PC-3 (cell line): ENCODE results near the gene AKAP13. TPM values are rescaled to one million over a fixed set of nuclear protein-coding genes. Genes with fewer than 3 reads are reported as not detected.
"Not testable (repeated sequence)": the region's sequence is repeated elsewhere in the genome, so short reads cannot be mapped to it uniquely, and the experiment has no call there.

Experiments used
- ATAC-seq: fragments of 200-7000 bp; cut with Tn5 transposase; 2 replicates; pipeline ENCODE4 v1.9.1; 2020; ENCODE audit warnings: mild to moderate bottlenecking, moderate library complexity
- BruUV-seq: library from RNA; stranded (reverse); fragments of 400-500 nt; replicated peaks from 2 replicates; lab custom pipeline; 2021; lab: Mats Ljungman, UMichigan
- CTCF ChIA-PET: fragments of 300-600 bp; sonication (Branson Sonifier 250); formaldehyde crosslinking; loops from one replicate; lab custom pipeline; 2022; ENCODE audit warnings: antibody characterized with exemption; lab: Charles Lee
- POLR2A ChIA-PET: fragments of 300-600 bp; sonication (Branson Sonifier 250); formaldehyde crosslinking; loops from one replicate; lab custom pipeline; 2022; ENCODE audit warnings: antibody characterized with exemption; ENCODE audit not compliant: unreplicated experiment; lab: Charles Lee
- DNase-seq: peaks from one replicate; pipeline ENCODE4 v3.0.0-alpha.2; 2015
- H2AFZ ChIP-seq: fragments of 300-600 bp; sonication (generic); 2 replicates; pipeline ENCODE4 v1.6.0; 2016; ENCODE audit warnings: antibody characterized with exemption, low read length
- H3F3A ChIP-seq: fragments of 300-600 bp; sonication (generic); one replicate; pipeline ENCODE4 v1.6.0; 2017; ENCODE audit warnings: antibody characterized with exemption, low read length, control low read depth, mild to moderate bottlenecking; ENCODE audit not compliant: unreplicated experiment
- H3K27ac ChIP-seq: fragments of 300-600 bp; sonication (generic); 2 replicates; pipeline ENCODE4 v1.5.1; 2016; ENCODE audit warnings: mild to moderate bottlenecking, low read length
- H3K27me3 ChIP-seq: fragments of 300-600 bp; sonication (generic); 2 replicates; pipeline ENCODE4 v1.6.1; 2016; ENCODE audit warnings: low read length, mixed read lengths
- H3K36me3 ChIP-seq: fragments of 300-600 bp; sonication (generic); 2 replicates; pipeline ENCODE4 v1.6.1; 2016; ENCODE audit warnings: low read depth, mixed run types, low read length, mixed read lengths
- H3K4me1 ChIP-seq: fragments of 300-600 bp; sonication (generic); 2 replicates; pipeline ENCODE4 v1.5.1; 2016; ENCODE audit warnings: low read length; ENCODE audit not compliant: insufficient read depth
- H3K4me2 ChIP-seq: fragments of 300-600 bp; sonication (generic); 2 replicates; pipeline ENCODE4 v1.6.0; 2016; ENCODE audit warnings: low read length
- H3K4me3 ChIP-seq: fragments of 300-600 bp; sonication (generic); 2 replicates; pipeline ENCODE4 v1.5.1; 2016; ENCODE audit warnings: mild to moderate bottlenecking, low read length, mixed read lengths
- H3K79me2 ChIP-seq: fragments of 300-600 bp; sonication (generic); 2 replicates; pipeline ENCODE4 v1.6.1; 2017; ENCODE audit warnings: low read length, mixed read lengths
- H3K9ac ChIP-seq: fragments of 300-600 bp; sonication (generic); 2 replicates; pipeline ENCODE4 v1.6.0; 2016; ENCODE audit warnings: mild to moderate bottlenecking, low read length
- H3K9me2 ChIP-seq: fragments of 300-600 bp; sonication (generic); replicated peaks from 2 replicates; pipeline ENCODE4 v1.6.1; 2016; ENCODE audit warnings: mixed run types, low read length, mixed read lengths
- H3K9me3 ChIP-seq: fragments of 300-600 bp; sonication (generic); 2 replicates; pipeline ENCODE4 v1.6.1; 2016; ENCODE audit warnings: low read length, mixed read lengths
- H4K20me1 ChIP-seq: fragments of 300-600 bp; sonication (generic); 2 replicates; pipeline ENCODE4 v1.6.1; 2016; ENCODE audit warnings: low read length, mixed read lengths
- EZH2 ChIP-seq: fragments of 300-600 bp; sonication (generic); IDR thresholded peaks from one replicate; pipeline ENCODE4 v1.6.1; 2017; ENCODE audit warnings: antibody characterized with exemption, mild to moderate bottlenecking, low read length; ENCODE audit not compliant: unreplicated experiment
- EZH2phosphoT487 ChIP-seq: fragments of 300-600 bp; sonication (generic); IDR thresholded peaks from 2 replicates; pipeline ENCODE4 v1.6.1; 2018; ENCODE audit warnings: mild to moderate bottlenecking, antibody characterized with exemption, low read length, borderline replicate concordance
- intact Hi-C: fragments of 100-400 bp; cut with micrococcal nuclease; formaldehyde crosslinking; loops from 2 replicates; pipeline ENCODE4 v1.9.0; 2023
- total RNA-seq: library from RNA; depleted of rRNA; stranded (reverse); fragments of >200 nt; gene quantifications from 2 replicates; pipeline ENCODE4 v1.2.3, GENCODE V29; 2014
- TF ChIP-seq, protein P1 (sequence below): fragments of 300-600 bp; sonication (generic); conservative IDR thresholded peaks from 2 replicates; pipeline ENCODE4 v1.5.1; 2017; ENCODE audit warnings: antibody characterized with exemption, low read depth, mild to moderate bottlenecking, low read length

The AKAP13 gene
- total RNA-seq, 1 experiment from 2014 or later = 36.8 TPM

DNA sequence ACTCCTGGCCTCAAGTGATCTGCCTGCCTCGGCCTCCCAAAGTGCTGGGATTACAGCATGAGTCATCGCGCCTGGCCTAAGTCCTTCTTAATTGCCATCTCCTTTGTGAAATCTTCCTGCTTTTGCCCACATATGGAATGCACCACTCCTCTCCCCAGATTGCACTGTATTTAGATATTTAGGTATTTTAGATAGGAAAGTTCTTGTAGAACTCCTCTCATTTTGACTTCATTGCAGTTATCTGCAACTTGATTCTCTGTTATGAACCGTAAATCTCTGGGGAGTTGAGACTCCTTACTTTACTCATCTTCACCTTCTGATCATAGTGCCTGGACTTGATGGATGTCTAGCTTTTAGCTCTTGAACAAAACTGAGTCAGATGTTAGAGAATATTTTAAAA lies 150.7 kb downstream of the AKAP13 start:
- no TSS peak for BruUV-seq

DNA sequence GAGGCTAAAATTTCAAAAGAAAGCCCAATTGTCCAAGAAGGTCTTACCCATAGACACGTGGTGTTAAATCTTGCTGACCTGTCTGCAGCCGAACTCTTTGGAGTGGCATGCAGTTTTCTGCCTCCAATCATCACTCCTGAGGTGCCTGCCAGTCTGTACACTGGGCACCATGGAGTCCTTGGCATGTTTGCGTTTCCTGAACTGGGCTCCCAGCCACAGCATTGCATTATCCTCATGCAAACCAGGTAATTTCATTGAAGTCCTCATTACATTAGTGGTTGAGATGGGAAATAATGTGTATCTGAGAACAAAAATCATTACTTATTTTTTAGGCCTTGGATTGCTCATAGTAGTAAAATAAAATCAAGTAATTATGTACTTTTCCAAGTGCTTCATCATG lies 152.3 kb downstream of the AKAP13 start:
- no peak for ATAC-seq
- Histone ChIP-seq H3K79me2 (no peaks in the 10 kb centered on the region), H3K27me3 (no peaks in the 10 kb centered on the region), H3K36me3 (peaks cover 4% of the 10 kb centered on the region; the same call in 1 of the 2 replicates), H3K27ac (no peak overlapping the region), H3K4me3 (no peak overlapping the region), H4K20me1 (no peaks in the 10 kb centered on the region), H3K9me3 (no peaks in the 10 kb centered on the region), H3F3A (no peaks in the 10 kb centered on the region), H2AFZ (no peak overlapping the region), H3K4me1 (no peaks in the 10 kb centered on the region), H3K9ac (no peak overlapping the region), H3K9me2 (no peaks in the 10 kb centered on the region), H3K4me2 (no peak overlapping the region)
- TF ChIP-seq, protein P1, sequence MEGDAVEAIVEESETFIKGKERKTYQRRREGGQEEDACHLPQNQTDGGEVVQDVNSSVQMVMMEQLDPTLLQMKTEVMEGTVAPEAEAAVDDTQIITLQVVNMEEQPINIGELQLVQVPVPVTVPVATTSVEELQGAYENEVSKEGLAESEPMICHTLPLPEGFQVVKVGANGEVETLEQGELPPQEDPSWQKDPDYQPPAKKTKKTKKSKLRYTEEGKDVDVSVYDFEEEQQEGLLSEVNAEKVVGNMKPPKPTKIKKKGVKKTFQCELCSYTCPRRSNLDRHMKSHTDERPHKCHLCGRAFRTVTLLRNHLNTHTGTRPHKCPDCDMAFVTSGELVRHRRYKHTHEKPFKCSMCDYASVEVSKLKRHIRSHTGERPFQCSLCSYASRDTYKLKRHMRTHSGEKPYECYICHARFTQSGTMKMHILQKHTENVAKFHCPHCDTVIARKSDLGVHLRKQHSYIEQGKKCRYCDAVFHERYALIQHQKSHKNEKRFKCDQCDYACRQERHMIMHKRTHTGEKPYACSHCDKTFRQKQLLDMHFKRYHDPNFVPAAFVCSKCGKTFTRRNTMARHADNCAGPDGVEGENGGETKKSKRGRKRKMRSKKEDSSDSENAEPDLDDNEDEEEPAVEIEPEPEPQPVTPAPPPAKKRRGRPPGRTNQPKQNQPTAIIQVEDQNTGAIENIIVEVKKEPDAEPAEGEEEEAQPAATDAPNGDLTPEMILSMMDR = no peak
- no peak for TF ChIP-seq EZH2
- TF ChIP-seq EZH2phosphoT487 = no peak
- no TSS peak for BruUV-seq
- ChIA-PET CTCF (no interaction called here), POLR2A (no interaction called here)
- DNase-seq = no peak
- intact Hi-C loops = no loop called here

More for the DNA sequence above, 150.7 kb downstream of the AKAP13 start:
- H3K9ac ChIP-seq = no peak overlapping the region
- DNase-seq = no peak
- no peaks in the 10 kb centered on the region for H3K9me2 ChIP-seq
- TF ChIP-seq, protein P1 = no peak
- TF ChIP-seq EZH2phosphoT487 (no peak), EZH2 (no peak)
- no peaks in the 10 kb centered on the region for H3K9me3 ChIP-seq
- H3K27ac ChIP-seq = no peak overlapping the region
- POLR2A ChIA-PET = no interaction called here
- CTCF ChIA-PET = interaction anchor here (0.6 kb wide), 1 partner anchor 36 kb away, joined by 11 read pairs; no protein-coding TSS in a partner anchor
- no peaks in the 10 kb centered on the region for H3K79me2 ChIP-seq
- no peak overlapping the region for H3K4me3 ChIP-seq
- H3K27me3 ChIP-seq = no peaks in the 10 kb centered on the region
- peaks cover 4% of the 10 kb centered on the region; the same call in 1 of the 2 replicates for H3K36me3 ChIP-seq
- H3K4me1 ChIP-seq = no peaks in the 10 kb centered on the region
- H2AFZ ChIP-seq = no peak overlapping the region
- intact Hi-C loops = no loop called here
- no peaks in the 10 kb centered on the region for H3F3A ChIP-seq
- H3K4me2 ChIP-seq = no peak overlapping the region
- no peak for ATAC-seq
- no peaks in the 10 kb centered on the region for H4K20me1 ChIP-seq

DNA sequence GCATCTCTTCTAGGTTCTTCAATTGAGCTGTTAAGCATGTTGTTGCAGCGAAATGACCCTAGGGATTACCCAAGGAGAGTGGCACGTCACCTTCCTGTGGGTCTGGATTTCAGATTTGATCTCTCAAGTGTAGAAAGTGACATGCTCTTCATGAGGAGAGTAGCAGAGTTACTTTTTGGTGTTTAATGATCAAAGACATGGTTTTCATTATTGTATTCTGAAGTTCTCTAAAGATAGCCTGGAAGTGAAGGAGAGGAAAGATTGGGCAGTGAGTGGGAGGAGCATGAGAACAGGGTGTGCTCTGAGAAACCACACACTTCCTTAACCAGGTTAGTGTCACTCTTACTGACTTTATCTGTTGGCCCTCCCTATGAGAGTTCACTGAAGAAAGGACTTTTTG lies 153.6 kb downstream of the AKAP13 start:
- ATAC-seq (no peak), DNase-seq (no peak)
- Histone ChIP-seq H3K79me2 (no peaks in the 10 kb centered on the region), H3K27me3 (no peaks in the 10 kb centered on the region), H3K27ac (no peak overlapping the region), H3K9me3 (no peaks in the 10 kb centered on the region), H3K4me1 (peaks cover 1% of the 10 kb centered on the region), H3F3A (no peaks in the 10 kb centered on the region), H3K4me2 (no peak overlapping the region), H3K9ac (no peak overlapping the region), H3K36me3 (peaks cover 4% of the 10 kb centered on the region; the same call in 1 of the 2 replicates), H3K4me3 (no peak overlapping the region), H4K20me1 (no peaks in the 10 kb centered on the region), H3K9me2 (no peaks in the 10 kb centered on the region), H2AFZ (no peak overlapping the region)
- TF ChIP-seq EZH2 (no peak), EZH2phosphoT487 (no peak)
- TF ChIP-seq, protein P1 = no peak
- ChIA-PET POLR2A (no interaction called here), CTCF (no interaction called here)
- BruUV-seq = no TSS peak
- intact Hi-C loops = no loop called here

DNA sequence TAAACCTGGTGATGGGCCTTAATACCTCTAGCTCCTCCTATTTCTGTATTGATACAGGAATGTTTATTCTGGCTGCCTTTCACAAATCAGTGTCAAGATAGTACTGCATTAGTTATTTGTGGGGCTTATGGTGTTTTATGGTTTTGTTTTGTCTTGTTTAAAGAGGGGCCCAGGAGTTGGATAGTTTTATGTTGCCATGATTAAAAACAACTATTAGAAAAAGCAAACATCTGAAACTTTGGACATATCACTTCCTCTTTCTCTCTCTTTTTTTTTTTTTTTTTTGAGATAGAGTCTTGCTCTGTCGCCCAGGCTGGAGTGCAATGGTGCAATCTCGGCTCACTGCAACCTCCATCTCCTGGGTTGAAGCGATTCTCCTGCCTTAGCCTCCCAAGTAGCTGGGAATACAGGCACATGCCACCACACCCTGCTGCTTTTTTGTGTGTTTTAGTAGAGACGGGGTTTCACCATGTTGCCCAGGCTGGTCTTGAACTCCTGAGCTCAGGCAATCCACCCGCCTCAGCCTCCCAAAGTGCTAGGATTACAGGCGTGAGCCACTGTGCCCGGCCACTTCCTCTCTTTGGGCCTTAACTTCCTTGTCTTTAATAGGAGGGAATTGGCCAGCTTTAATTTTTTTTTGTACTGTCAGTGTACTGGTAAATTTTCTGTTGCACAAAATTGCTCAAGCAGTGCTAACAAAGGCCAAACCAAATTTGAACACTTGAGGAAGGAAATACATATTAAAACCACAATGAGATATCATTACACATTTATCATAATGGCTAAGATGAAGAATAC lies 155.3 kb downstream of the AKAP13 start:
- H3K9me2 ChIP-seq, H3K27ac ChIP-seq, POLR2A ChIA-PET, H4K20me1 ChIP-seq, ATAC-seq, H3F3A ChIP-seq, DNase-seq, H3K9ac ChIP-seq, H3K36me3 ChIP-seq, H2AFZ ChIP-seq, BruUV-seq, H3K27me3 ChIP-seq, H3K4me3 ChIP-seq, intact Hi-C loops, H3K79me2 ChIP-seq, CTCF ChIA-PET, H3K4me2 ChIP-seq, H3K9me3 ChIP-seq: not testable (repeated sequence)
- H3K4me1 ChIP-seq = peaks cover 16% of the 10 kb centered on the region
